Transverse colon (tissue), 4 donors: Measurements from ENCODE around the gene GALNT2. TPM values are rescaled to one million over a fixed set of nuclear protein-coding genes. Genes with fewer than 3 reads are reported as not detected.

Experiments used
- DNase-seq: peaks from one replicate; pipeline ENCODE4 v3.0.0-alpha.2; 2019
- H3K27ac ChIP-seq, 4 donors: fragments of 200-600 bp; sonication (generic); 2 replicates each; pipeline ENCODE4 v1.5.1; 2016 to 2018; ENCODE audit warnings: inconsistent platforms in 4 of 4
- H3K27me3 ChIP-seq: fragments of 200-600 bp; sonication (generic); 2 replicates; pipeline ENCODE4 v1.5.1; 2017; ENCODE audit warnings: inconsistent platforms
- H3K36me3 ChIP-seq, 4 donors: fragments of 200-600 bp; sonication (generic); 2 replicates each; pipeline ENCODE4 v1.5.1; 2017 to 2019; ENCODE audit warnings: inconsistent platforms in 4 of 4
- H3K4me1 ChIP-seq, 4 donors: fragments of 200-600 bp; sonication (generic); 2 replicates each; pipeline ENCODE4 v1.5.1; 2017 to 2020; ENCODE audit warnings: inconsistent platforms in 4 of 4
- H3K4me3 ChIP-seq, 4 donors: fragments of 200-600 bp; sonication (generic); 1 replicate in 1 of 4; 2 replicates in 3 of 4; pipeline versions ENCODE4 v1.5.1 to v1.6.1; 2017 to 2019; ENCODE audit warnings: inconsistent platforms in 4 of 4
- H3K9me3 ChIP-seq, 2 donors: fragments of 200-600 bp; sonication (generic); 2 replicates each; pipeline ENCODE4 v1.5.1; 2017 to 2019; ENCODE audit warnings: inconsistent platforms in 2 of 2
- CTCF ChIP-seq, 5 experiments: fragments of 200-600 bp in 3 of 5; fragments of 450-650 bp in 2 of 5; sonication (generic) in 3 of 5; IDR thresholded peaks; 1 replicate in 2 of 5; 2 replicates in 3 of 5; pipeline ENCODE4 v1.5.1; 2016 to 2017; ENCODE audit warnings: antibody characterized with exemption in 5 of 5, inconsistent platforms in 3 of 5, mild to moderate bottlenecking in 2 of 5, moderate library complexity in 1 of 5
- EP300 ChIP-seq: sonication (generic); formaldehyde crosslinking; IDR thresholded peaks from one replicate; pipeline ENCODE4 v1.6.1; 2017; ENCODE audit warnings: antibody characterized with exemption, low read depth
- POLR2A ChIP-seq: fragments of 450-650 bp; IDR thresholded peaks from one replicate; pipeline ENCODE4 v1.6.1; 2016; ENCODE audit warnings: antibody characterized with exemption, mild to moderate bottlenecking, moderate library complexity
- POLR2AphosphoS5 ChIP-seq, 3 donors: sonication (generic); formaldehyde crosslinking; IDR thresholded peaks; one replicate each; pipeline ENCODE4 v1.6.1; 2016; ENCODE audit warnings: antibody characterized with exemption in 3 of 3
- WGBS, 2 donors: methylation state at CpG; one replicate each; pipeline ENCODE4 v1.1.5; 2018; ENCODE audit warnings: low coverage in 1 of 2; 5-methylcytosine and 5-hydroxymethylcytosine counted together
- in situ Hi-C, 4 donors: fragments of 200-750 bp; cut with MboI; loops; one replicate each; pipeline versions ENCODE4 v1.15.0 to v1.15.1; 2017; ENCODE audit warnings: low sequenced_read_pairs in 3 of 4, low pct_ligation_motif_present in 1 of 4, low pct_unique_long_range_greater_than_20kb in 1 of 4
- intact Hi-C: fragments of 100-400 bp; cut with DNase I; formaldehyde crosslinking; loops from one replicate; pipeline ENCODE4 v1.15.1; 2023; ENCODE audit warnings: low total_unique reads
- total RNA-seq, 4 donors: library from RNA; depleted of rRNA; stranded (reverse); fragments of >200 nt; gene quantifications; one replicate each; pipeline ENCODE4 v1.1.0, GENCODE V29; 2016

GALNT2 gene
- total RNA-seq, 4 donors from 2014 or later: 16.5 to 48.8 (median 36.8) TPM

GRCh38 chr1:230163205-230163604 is 96.2 kb downstream of the GALNT2 start:
- TF ChIP-seq POLR2A (no peak), POLR2AphosphoS5 (IDR thresholded peaks at IDR 0.05) (no peak), CTCF (IDR thresholded peaks at IDR 0.05) (no peak), EP300 (no peak)

GRCh38 chr1:230163719-230164118 is 96.7 kb downstream of the GALNT2 start:
- no peak for DNase-seq
- no peak overlapping the region for H3K4me3 ChIP-seq
- H3K4me1 ChIP-seq: peaks cover 8 to 24% (median 17%) of the 10 kb centered on the region in 4 donors
- intact Hi-C loops: no loop called here
- TF ChIP-seq POLR2AphosphoS5 (IDR thresholded peaks at IDR 0.05): no peak
- TF ChIP-seq EP300: no peak
- in situ Hi-C loops: no loop called here
- H3K27me3 ChIP-seq: no peaks in the 10 kb centered on the region
- no peaks in the 10 kb centered on the region for H3K36me3 ChIP-seq
- no peaks in the 10 kb centered on the region for H3K9me3 ChIP-seq
- no peak overlapping the region for H3K27ac ChIP-seq
- WGBS, 2 donors: 88% methylated on average over 3 of the region's 3 CpGs; no CpG with 5 or more reads in 1 of the 2 donors

More at GRCh38 chr1:230163205-230163604, 96.2 kb downstream of the GALNT2 start:
- WGBS, 2 donors: 77% methylated on average over 6 of the region's 6 CpGs; no CpG with 5 or more reads in 1 of the 2 donors
- Histone ChIP-seq H3K4me1 (peaks cover 13 to 29% (median 22%) of the 10 kb centered on the region in 4 donors), H3K9me3 (no peaks in the 10 kb centered on the region), H3K27me3 (no peaks in the 10 kb centered on the region), H3K36me3 (no peaks in the 10 kb centered on the region), H3K27ac (no peak overlapping the region), H3K4me3 (no peak overlapping the region)
- intact Hi-C loops: no loop called here
- DNase-seq: no peak
- in situ Hi-C loops: no loop called here

GRCh38 chr1:230165536-230165935 is 98.5 kb downstream of the GALNT2 start:
- Histone ChIP-seq H3K9me3 (no peaks in the 10 kb centered on the region), H3K4me3 (no peak overlapping the region), H3K27me3 (no peaks in the 10 kb centered on the region), H3K4me1 (peaks cover 0 to 11% (median 7%) of the 10 kb centered on the region in 4 donors), H3K27ac (no peak overlapping the region), H3K36me3 (no peaks in the 10 kb centered on the region)
- no peak for DNase-seq
- in situ Hi-C loops (no loop called here), intact Hi-C loops (no loop called here)
- no peak for TF ChIP-seq POLR2AphosphoS5 (IDR thresholded peaks at IDR 0.05)
- TF ChIP-seq EP300: no peak
- TF ChIP-seq POLR2A: no peak
- no peak for TF ChIP-seq CTCF (IDR thresholded peaks at IDR 0.05)
- WGBS, 2 donors: 89 to 94% methylated on average over 1 to 4 of the region's 4 CpGs

- Histone ChIP-seq H3K36me3 (no peaks in the 10 kb centered on the region), H3K4me3 (no peak overlapping the region), H3K27me3 (no peaks in the 10 kb centered on the region), H3K9me3 (no peaks in the 10 kb centered on the region), H3K27ac (no peak overlapping the region), H3K4me1 (peaks cover 0 to 13% (median 0%) of the 10 kb centered on the region in 4 donors)
- intact Hi-C loops: loop anchor here (2.0 kb wide), 1 partner anchor 46 kb away; no protein-coding TSS in a partner anchor
- TF ChIP-seq EP300: no peak
- no peak for TF ChIP-seq POLR2A
- no peak for TF ChIP-seq CTCF (IDR thresholded peaks at IDR 0.05)
- TF ChIP-seq POLR2AphosphoS5 (IDR thresholded peaks at IDR 0.05): no peak
- DNase-seq: no peak
- WGBS, 2 donors: 88 to 94% methylated on average over 2 to 6 of the region's 6 CpGs
- in situ Hi-C loops: no loop called here
Observed at GRCh38 chr1:230166366-230167132, 99.5 kb downstream of the GALNT2 start.
